ENCODE data around the gene TPCN2. TPM values are rescaled to one million over a fixed set of nuclear protein-coding genes. Genes with fewer than 3 reads are reported as not detected.

The TPCN2 gene
- total RNA-seq, 4 donors from 2014 or later: 5.6 to 54.6 (median 17.7) TPM

DNA sequence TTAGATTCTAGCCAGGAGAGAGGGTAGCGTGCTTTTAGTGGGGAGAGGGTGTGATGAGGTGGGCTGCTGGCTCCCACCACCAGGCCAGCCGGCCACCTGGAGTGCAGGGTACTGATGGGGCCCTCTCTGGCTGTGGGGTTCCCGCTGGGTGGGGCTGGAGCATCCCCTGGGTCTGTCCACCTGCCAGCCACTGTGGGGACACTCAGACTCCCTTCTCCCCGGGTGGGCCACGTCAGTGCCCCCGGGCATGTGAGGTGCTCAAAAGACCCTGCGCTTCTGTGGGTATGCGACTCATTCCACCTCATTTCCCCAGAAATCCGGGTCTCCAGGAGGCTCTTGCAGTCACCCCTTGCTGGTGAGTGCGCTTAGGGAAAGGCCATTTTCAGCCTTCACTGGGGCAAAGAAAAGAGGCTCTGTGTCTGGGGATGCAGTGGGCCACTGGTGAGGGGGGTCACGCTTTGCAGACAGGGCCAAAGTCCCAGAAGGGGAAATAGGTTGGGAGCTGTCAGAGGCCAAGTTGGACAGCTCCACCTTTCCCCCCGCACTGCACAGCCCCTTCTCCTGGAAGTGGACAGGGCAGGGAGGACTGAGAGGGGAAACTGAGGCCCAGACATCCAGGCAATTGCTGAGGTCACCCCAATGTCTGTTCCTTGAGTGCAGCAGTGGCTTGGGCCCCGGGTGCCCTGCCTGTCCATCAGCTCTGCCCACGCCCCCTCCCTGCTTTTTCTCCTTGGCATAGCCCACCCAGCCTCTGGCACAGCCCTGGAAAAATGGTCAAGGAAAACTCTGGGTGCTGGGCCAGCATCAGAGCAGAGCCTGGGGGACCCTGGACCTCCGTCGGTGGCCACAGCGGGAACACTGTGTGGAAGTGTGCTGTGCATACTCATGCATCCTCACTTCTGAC, 53.3 kb downstream of the TPCN2 start:
- intact Hi-C loops (cut with DNase I; ENCODE audit: low total_unique reads): loop anchor here (5.0 kb wide), 1 partner anchor 540 kb away; the partner anchor contains the start of gene CCND1
- Histone ChIP-seq H3K27ac (no peak overlapping the region), H3K4me3 (no peak overlapping the region), H3K36me3 (no peaks in the 10 kb centered on the region), H3K9me3 (no peaks in the 10 kb centered on the region), H3K4me1 (no peaks in the 10 kb centered on the region), H3K27me3 (no peaks in the 10 kb centered on the region)
- TF ChIP-seq, protein P1, sequence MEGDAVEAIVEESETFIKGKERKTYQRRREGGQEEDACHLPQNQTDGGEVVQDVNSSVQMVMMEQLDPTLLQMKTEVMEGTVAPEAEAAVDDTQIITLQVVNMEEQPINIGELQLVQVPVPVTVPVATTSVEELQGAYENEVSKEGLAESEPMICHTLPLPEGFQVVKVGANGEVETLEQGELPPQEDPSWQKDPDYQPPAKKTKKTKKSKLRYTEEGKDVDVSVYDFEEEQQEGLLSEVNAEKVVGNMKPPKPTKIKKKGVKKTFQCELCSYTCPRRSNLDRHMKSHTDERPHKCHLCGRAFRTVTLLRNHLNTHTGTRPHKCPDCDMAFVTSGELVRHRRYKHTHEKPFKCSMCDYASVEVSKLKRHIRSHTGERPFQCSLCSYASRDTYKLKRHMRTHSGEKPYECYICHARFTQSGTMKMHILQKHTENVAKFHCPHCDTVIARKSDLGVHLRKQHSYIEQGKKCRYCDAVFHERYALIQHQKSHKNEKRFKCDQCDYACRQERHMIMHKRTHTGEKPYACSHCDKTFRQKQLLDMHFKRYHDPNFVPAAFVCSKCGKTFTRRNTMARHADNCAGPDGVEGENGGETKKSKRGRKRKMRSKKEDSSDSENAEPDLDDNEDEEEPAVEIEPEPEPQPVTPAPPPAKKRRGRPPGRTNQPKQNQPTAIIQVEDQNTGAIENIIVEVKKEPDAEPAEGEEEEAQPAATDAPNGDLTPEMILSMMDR (IDR thresholded peaks at IDR 0.05): no peak
- no peak for TF ChIP-seq POLR2A (IDR thresholded peaks at IDR 0.05)
- no peak for DNase-seq

DNA sequence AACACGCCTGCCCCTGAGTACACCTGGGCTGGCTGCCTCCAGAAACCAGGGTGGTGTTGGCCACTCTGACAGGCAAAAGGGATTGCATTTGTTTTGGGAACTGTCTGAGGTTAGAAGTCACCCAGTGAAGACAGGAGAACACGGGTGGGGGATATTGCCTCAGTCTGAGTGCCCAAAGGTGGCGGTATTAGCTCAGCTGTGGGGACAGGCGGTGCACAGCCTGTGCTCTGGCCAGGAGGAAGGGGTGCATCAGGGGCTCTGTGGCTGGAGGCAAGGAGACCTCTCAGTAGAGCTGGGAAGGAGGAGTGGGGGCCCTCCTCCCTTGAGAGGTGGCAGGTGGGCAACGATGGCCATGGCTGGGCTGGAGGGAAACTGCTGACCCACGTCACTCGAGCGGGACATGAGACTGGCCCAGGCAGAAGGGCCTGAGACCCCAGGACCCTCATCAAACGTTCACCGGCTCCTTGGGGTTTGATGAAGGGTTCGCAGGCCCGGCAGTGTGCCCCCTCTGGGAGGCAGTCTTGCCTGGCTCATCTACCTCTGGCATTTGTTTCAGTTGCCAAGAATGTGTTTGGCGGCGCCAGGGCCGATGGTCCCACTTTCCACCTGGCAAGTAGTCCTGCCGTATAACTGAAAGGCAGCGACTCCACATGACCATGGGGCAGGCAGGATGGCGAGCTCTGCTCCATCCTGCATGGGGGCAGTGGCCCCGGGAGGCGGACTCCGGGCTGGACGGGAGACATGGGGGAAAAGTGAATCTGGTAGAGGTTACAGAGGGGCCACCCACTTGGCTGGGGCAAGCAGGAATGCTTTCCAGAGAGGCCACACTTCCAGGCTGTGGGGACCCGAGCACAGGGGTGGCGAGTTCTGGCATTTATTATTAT, 54.2 kb downstream of the TPCN2 start:
- Histone ChIP-seq H3K27me3 (no peaks in the 10 kb centered on the region), H3K4me3 (no peak overlapping the region), H3K4me1 (no peaks in the 10 kb centered on the region), H3K36me3 (no peaks in the 10 kb centered on the region), H3K9me3 (no peaks in the 10 kb centered on the region), H3K27ac (no peak overlapping the region)
- DNase-seq: no peak
- no peak for TF ChIP-seq POLR2A (IDR thresholded peaks at IDR 0.05)
- TF ChIP-seq, protein P1 (IDR thresholded peaks at IDR 0.05): no peak
- intact Hi-C loops (cut with DNase I; ENCODE audit: low total_unique reads): loop anchor here (5.0 kb wide), 1 partner anchor 539 kb away; the partner anchor contains the start of gene CCND1

DNA sequence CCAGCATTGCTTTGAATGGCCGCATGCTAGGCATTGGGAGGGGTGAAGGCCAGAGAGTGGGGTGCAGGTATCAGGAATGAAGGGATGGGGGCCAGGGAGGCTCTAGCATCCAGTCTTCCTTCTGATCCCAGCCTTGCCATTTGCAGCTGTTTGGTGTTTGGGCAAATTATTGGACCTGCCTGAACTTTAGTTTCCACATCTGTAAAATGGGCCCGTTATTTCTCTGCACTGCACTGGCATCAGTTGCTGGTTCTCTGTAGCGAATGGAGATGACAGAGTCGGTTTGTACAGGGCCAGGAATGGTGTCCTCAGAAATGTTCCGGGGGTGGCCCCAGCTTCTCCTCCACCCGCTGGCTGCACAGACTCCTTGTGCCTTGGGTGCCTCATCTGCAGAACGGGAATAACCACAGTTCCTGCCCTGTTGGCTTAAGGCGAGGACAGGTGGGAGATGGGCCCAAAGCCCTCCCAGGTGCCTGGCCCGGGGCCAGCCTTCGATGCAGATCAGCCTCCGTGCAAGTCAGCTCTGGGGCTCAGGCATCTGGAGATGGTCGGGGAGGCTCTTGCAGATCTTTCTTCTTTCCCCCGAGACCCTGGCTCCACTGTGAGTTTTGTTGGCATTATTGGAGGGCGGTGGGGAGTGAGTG, 55.6 kb downstream of the TPCN2 start:
- no peaks in the 10 kb centered on the region for H3K4me1 ChIP-seq
- H3K27me3 ChIP-seq: no peaks in the 10 kb centered on the region
- intact Hi-C loops (cut with DNase I; ENCODE audit: low total_unique reads): loop anchor here (5.0 kb wide), 1 partner anchor 538 kb away; the partner anchor contains the start of gene CCND1
- H3K4me3 ChIP-seq: no peak overlapping the region
- H3K36me3 ChIP-seq: no peaks in the 10 kb centered on the region
- no peak overlapping the region for H3K27ac ChIP-seq
- DNase-seq: no peak
- TF ChIP-seq, protein P1 (IDR thresholded peaks at IDR 0.05): no peak
- TF ChIP-seq POLR2A (IDR thresholded peaks at IDR 0.05): no peak
- no peaks in the 10 kb centered on the region for H3K9me3 ChIP-seq

DNA sequence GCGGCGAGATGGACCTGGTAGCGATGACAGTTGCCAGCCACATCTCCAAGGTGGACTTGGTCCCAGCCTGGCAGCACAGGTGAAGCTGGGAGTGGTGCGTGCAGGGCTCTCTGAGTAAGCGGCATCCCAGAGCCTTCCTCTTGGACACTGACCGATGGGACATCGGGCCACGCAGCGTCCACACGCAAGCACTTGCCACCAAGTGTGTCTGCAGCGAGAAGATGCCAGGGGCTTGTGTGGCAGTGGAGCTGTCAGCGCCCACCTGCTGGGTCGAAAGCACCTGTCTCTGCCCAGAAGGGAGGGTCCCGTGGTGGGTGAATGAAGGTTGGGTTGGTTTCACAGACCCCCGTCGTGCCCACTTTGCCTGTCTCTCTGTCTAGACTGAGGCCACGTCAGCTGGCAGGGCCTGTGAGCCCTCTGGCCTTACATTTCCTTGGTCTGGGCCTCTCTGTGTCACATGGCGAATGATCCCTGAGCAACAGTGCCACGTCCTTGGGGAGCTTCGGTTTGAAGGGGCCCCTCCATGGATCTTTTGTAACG, 56.2 kb downstream of the TPCN2 start:
- Histone ChIP-seq H3K4me3 (no peak overlapping the region), H3K9me3 (no peaks in the 10 kb centered on the region), H3K27ac (no peak overlapping the region), H3K27me3 (no peaks in the 10 kb centered on the region), H3K4me1 (no peaks in the 10 kb centered on the region), H3K36me3 (no peaks in the 10 kb centered on the region)
- DNase-seq: no peak
- intact Hi-C loops (cut with DNase I; ENCODE audit: low total_unique reads): loop anchor here (5.0 kb wide), 1 partner anchor 537 kb away; the partner anchor contains the start of gene CCND1
- no peak for TF ChIP-seq POLR2A (IDR thresholded peaks at IDR 0.05)
- TF ChIP-seq, protein P1 (IDR thresholded peaks at IDR 0.05): no peak
